ENCODE results near the gene DLX3. TPM values are rescaled to one million over a fixed set of nuclear protein-coding genes. Genes with fewer than 3 reads are reported as not detected.

The DLX3 gene
- total RNA-seq, 1 donor from 2014 or later: not detected

- no peak for DNase-seq (ENCODE audit: low read depth in 2 of 2)
Measured at GRCh38 chr17:49992933-49993422, 2.0 kb downstream of the DLX3 start.

DNA sequence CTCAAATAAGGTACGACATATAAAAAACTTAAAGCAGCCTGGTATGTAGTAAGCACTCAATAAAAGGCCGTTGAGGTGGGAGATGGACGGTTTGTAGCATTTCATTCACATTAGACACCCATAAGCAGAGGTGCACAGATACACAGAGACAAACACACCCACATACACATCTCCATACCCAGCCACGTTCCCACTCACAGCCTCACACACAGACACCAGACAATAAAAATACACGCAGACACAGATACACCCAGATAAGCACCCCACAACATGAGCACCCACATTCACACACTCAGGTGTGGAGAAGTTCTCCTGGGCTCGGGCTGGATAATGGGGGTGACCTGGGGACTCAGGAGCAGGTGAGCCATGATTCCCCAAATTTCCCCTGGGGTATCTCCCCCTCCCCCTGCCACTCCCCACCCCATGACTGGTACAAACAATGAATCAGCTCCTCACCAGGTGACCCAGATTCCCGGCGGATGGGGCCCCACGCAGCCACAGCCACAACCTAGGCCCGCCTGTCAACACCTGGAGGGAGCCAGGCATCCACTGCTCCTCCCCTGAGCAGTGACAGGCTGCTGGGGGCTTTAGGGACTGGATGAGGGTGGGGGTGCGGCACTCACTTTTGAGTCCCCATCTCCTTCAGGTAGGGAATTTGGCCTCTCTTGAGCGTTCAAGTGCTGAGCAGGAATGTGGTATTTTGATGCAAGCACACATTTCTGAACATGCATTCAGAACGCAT is 2.7 kb downstream of the DLX3 start:
- DNase-seq (ENCODE audit: low read depth in 2 of 2): no peak

DNA sequence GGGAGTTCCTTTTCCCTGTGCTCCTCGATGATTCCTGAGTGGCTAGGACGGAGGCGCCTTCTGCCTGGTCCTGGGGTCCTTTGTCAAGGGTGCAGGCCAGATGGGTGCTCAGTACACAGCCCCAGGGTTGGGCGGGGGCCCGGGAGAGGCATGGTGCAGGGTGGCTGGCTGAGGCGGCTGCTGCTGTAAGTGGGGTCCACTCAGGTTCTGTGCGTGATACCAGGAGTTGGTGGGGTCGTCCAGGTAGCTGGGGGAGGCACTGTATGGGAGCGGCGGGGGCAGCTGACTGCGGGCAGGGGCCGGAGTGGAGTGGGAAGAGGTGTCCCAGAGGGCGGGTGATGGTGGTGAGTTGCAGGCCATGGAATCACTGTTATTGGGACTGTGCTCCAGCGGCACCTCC is 3.6 kb downstream of the DLX3 start:
- no peak for DNase-seq (ENCODE audit: low read depth in 2 of 2)

DNA sequence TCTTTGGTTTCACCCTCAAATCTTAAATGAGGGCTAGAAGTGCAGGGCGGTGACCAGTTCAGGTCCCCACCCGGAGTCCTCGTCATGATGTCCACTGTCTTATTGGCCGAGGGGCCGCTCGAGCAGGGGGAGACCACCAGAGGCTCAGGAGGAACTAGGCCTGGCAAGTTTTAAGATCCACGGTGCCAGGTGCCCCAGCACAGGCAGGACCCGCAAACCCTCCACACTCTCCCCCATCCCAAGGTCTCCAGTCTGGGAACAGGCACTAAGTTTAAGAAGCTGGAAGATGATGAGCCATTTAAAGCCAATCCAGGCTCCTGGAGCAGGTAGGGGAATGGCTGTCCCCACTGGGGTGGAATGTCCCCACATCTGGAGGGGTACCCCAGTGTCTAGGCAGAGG is 4.1 kb downstream of the DLX3 start:
- no peak for DNase-seq (ENCODE audit: low read depth in 2 of 2)

DNA sequence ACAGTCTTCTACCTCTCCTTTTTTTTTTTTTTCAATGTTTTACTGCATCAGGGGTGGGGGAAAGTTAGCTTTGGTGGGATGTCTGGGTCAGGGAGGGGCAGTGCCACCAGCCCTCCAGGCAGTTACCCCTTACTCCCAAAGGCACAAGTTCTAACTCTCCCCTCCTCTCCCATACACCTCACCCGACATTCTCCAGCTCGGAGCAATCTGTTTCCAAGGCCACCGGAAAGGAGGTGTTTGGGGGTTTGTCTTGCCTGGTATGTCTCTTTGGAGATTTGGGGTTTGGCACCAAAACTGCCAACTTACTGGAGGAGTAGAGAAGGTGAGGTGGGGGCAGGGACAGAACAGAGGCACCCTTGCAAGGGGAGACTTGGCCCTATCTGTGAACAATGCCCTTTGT is 4.7 kb downstream of the DLX3 start:
- DNase-seq (ENCODE audit: low read depth in 2 of 2): no peak

DNA sequence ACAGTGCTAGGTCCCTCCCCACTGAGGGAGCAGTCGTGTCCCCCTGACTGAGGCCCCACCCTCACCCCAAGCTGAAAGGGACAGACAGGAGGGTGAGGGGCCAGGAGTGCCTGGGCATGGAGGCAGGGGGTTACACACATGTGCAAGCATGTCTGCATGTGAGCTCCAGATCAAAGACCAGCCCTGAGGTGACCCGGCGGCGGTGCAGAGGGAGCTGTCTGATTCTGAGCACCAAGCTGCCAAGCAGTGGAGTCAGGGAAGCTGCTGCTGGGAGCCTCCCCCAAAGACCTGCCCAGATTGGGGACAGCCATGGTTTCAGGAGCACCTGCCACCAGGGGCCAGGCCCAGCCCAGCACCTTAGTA is 5.5 kb downstream of the DLX3 start:
- no peak for DNase-seq (ENCODE audit: low read depth in 2 of 2)

GRCh38 chr17:49987681-49988441 is 7.2 kb downstream of the DLX3 start:
- DNase-seq (ENCODE audit: low read depth in 2 of 2): no peak

- DNase-seq (ENCODE audit: low read depth in 2 of 2): no peak
Measured at GRCh38 chr17:49987290-49987585, 7.8 kb downstream of the DLX3 start.

DNA sequence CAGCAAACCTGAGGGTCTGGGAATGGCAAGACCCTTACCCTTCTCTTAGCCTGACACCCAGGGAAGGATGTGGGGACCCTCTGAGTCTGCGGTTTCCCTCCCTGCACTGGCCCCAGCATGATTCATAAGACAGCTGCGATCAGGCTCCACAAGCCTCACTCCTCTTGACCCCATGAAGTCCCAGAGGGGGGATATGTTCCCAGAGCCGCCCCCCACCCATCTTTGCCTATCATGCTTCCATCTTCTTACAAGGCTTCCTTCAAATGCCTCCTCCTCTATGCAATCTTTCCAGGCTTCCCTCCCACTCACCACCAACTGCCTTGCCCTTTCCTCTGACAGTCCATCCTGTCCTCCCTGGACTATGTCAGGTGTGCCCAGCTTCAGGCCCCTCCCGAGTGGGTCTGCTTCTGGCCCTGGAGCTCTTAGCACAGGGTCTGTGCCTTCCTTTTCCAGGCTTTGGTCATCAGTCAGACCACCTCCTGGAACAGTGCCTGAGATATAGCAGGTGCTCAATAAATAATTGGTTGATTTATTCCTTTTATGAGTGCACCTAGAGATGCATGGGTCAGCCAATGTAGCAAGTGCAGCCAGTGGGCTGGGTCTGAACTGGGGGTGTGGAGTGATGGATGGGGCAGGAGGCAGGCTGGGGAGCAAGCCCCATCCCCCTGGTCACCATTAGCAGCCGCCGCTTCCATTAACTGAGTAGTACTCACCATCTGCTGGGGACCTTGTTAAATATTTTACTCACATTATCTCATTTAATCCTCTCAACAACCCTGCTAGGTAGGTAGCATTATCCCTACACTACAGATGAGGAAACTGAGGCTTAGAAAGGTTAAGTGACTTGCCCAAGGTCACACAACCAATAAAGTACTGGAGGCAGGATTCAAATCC is 8.4 kb downstream of the DLX3 start:
- no peak for DNase-seq (ENCODE audit: low read depth in 2 of 2)

DNA sequence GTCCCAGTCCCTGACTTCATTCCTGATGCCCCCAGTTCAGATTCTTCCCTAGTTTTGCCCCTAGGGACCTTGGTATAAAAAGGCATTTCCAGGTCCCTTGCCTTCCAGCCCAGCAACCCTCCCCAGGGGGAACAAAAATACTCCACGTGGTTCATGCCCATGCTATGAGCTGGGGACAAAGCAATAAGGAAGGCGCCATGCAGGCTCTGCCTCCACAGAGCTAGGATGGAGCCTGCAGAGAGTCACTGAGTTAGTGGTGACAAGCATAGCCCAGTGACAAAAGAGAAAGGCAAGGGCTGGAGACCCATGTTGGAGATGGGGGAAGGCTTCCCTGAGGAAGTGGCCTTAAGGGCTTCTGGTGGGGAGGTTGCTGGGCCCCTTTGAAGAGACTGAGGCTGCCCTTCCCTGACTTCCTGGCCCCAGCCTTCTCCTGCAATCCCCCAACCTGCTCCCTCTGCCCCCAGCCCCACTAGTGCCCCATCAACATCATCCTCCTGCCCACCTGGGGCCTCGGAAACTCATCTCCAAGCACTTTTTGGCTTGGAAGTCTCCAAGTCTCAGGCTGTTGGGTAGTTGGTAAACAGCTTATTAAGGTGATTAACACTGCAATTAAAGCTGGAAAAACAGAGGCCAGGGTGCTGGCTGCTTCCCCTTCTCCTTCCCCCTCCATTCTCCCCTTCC is 9.6 kb downstream of the DLX3 start:
- DNase-seq (ENCODE audit: low read depth in 2 of 2): no peak

DNA sequence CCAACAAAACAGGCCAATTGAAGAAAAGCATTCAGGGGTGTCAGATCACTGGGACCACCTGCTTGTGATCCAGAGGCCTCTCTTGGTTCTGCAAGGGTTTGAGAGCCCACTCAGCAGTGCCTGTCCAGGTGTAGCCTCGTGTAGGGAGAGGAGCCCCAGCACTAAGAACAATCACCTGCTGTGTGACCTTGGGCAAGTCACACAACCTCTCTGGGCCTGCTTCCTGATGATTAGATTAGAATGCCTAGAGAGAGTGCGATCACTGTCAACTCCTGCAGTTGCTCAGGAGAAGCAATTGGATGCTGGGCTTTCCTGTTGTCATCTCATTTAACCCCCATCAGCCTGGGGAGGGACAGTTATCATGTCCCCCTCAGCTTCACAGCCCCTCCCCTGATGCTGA is 10.2 kb downstream of the DLX3 start:
- no peak for DNase-seq (ENCODE audit: low read depth in 2 of 2)

DNA sequence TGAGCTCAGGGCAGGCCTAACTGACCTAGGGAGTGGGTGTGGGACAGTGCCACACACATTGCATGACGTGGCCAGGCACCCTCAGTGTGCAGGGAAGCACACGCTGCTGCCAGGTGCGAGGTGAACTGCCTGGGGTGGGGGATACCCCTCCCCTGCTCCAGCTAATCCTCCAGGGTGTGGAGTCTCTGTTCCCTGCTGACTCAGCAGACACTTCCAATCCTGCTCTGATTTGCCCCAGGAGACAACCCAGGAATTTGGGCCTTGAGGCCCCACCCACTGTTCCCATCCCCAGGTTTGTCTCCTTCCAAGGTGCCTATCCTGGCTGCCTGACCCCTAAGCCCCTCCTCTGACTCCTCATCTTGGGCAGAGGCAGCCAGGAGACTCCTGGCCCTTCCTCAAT is 10.7 kb downstream of the DLX3 start:
- no peak for DNase-seq (ENCODE audit: low read depth in 2 of 2)

DNA sequence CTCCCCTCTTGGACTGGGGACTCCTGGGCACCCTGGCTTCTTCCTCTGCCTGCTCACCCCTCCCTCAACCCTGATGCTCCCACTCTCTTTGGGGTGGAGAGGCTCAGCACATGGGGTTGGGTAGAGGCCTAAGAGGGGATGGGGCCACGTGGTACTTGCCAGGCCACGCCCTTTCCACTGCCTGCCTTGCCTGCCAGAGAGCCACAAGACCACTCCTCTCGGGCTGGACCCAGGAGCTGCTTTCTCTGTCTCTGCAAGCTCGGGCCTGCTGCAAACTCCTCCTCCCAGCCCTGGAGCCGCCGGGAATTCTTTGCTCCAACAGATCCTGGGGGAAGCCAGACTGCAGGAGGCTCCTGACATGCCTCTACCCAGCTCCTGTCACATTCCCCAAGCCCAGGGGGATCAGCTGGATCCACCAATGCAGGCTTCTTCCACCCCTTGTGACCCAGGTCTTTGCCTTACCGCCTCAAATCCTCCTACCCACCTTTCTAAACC is 14.3 kb downstream of the DLX3 start:
- no peak for DNase-seq (ENCODE audit: low read depth in 2 of 2)

GRCh38 chr17:49979748-49980479 is 15.1 kb downstream of the DLX3 start:
- no peak for DNase-seq (ENCODE audit: low read depth in 2 of 2)

DNA sequence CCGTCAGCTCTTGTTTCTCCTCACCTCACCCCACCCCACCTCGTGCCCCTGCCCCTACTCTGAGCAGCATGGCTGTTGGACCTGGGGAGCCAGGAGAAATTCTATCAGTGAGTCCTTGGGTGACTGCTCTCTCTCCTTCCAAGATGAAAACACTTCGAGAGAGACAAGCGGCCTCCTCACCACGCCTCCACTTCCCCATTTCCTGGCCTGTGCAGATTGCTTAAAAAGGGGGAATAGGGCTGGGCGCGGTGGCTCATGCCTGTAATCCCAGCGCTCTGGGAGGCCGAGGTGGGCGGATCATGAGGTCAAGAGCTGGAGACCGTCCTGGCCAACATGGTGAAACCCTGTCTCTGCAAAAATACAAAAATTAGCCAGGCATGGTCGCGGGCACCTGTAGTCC is 16.5 kb downstream of the DLX3 start:
- DNase-seq (ENCODE audit: low read depth in 2 of 2): no peak

DNA sequence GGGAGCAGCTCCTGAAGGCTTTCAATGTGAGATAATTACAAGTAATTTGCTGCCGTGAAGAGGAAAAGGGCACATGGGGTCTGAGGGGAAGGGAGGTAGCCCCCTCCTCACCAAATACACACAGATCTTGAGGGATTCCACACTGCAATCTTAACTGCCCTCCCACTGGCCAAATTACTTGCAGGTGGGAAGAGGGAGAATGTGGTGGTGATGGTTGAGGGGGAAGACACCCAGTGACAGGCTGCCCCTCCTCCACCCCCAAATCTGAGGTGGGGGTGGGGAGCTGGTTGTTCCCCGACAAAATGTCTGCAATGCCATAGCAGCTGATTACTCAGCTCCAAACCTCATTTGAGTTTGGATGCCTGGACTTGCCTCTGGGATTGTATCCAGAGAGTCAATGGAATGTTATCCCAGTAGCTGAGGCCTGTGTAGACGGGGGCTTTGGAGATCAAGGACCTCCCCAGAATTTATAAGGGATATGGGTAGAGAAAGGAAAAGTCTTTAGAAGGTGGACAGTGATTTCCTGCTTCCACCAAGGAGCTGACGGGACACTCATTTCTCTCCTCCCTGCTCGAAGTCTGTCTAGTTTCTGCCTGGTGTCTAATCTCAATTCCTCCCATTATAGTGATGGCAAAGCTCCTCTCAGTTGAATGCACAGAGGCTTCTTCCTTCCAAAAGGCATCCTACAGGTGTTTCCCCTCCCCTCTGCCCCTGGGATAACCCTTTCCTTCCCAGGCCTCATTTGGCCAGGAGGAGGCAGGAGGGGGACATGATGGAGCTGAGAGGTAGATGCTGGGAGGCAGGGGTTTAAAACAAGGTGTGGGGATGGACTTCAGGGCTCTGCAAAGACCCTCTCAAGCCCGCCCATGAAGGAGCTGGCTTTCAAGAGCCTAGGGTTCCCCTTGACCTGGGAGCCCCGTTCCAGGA is 17.3 kb downstream of the DLX3 start:
- no peak for DNase-seq (ENCODE audit: low read depth in 2 of 2)

- no peak for DNase-seq (ENCODE audit: low read depth in 2 of 2)
Measured at GRCh38 chr17:49976828-49977202, 18.2 kb downstream of the DLX3 start.

DNA sequence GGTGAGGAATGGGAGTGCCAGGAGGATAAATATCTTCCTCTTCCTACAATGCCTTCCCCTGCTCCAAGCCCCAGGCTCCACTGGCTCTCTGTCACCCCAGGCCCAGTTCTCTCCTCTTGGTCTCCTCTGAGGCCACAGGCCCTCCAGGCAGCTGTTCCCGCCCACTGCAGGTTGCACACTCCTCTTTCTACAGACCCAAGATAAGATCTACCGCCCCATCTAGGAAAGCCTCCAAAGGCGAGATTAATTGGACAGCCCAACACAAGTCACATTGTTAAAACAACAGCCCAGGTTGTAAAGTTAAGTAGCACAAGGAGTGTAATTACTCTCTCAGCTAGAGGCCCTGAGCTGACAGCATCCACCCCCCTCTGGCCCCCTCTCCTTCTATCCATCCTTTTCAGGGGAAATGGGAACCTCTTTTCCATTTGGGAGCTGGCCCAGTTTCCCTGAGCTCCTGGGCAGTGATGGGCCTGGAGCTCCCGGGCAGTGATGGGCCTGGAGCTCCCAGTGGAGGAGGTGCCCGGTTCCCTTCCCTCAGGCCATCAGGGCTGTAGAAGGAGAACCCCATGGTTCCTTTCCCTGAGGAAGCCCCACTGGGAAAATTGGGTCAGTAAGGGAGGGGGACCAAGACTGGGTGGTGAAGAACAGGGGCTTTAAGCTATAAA is 18.7 kb downstream of the DLX3 start:
- no peak for DNase-seq (ENCODE audit: low read depth in 2 of 2)

DNA sequence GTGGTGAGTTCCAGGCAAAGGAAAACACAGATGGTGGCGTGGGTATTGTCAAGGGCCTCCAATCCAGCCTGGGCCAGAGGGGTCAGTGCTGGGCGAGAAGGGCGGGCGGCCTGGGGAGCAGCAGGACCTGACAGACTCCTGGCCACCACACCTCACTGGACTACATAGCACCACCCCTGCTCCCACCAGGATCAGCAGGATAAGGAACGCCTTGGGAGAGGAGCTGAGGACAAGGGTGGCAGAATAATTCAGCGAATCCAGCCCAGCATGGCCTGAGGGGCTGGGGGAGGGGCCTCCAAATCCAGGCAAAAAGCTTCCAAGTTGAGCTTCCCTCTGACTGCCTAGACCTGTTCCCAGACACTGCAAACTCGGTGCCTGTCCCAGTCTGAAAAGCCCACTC is 19.5 kb downstream of the DLX3 start:
- no peak for DNase-seq (ENCODE audit: low read depth in 2 of 2)

Data from lung microvascular endothelial cell (primary cell).